Activated CD8-positive, alpha-beta memory T cell treated with anti-CD3 and anti-CD28 coated beads, Interleukin-2, amount 50 U/mL, for 1 hour (primary cell): Measurements from ENCODE around the gene ICE2.

ENCODE experiments used
- DNase-seq: peaks from one replicate; pipeline ENCODE4 v3.0.0-alpha.2; 2020; ENCODE audit errors: extremely low read depth

ICE2 gene, protein sequence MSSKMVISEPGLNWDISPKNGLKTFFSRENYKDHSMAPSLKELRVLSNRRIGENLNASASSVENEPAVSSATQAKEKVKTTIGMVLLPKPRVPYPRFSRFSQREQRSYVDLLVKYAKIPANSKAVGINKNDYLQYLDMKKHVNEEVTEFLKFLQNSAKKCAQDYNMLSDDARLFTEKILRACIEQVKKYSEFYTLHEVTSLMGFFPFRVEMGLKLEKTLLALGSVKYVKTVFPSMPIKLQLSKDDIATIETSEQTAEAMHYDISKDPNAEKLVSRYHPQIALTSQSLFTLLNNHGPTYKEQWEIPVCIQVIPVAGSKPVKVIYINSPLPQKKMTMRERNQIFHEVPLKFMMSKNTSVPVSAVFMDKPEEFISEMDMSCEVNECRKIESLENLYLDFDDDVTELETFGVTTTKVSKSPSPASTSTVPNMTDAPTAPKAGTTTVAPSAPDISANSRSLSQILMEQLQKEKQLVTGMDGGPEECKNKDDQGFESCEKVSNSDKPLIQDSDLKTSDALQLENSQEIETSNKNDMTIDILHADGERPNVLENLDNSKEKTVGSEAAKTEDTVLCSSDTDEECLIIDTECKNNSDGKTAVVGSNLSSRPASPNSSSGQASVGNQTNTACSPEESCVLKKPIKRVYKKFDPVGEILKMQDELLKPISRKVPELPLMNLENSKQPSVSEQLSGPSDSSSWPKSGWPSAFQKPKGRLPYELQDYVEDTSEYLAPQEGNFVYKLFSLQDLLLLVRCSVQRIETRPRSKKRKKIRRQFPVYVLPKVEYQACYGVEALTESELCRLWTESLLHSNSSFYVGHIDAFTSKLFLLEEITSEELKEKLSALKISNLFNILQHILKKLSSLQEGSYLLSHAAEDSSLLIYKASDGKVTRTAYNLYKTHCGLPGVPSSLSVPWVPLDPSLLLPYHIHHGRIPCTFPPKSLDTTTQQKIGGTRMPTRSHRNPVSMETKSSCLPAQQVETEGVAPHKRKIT

DNA sequence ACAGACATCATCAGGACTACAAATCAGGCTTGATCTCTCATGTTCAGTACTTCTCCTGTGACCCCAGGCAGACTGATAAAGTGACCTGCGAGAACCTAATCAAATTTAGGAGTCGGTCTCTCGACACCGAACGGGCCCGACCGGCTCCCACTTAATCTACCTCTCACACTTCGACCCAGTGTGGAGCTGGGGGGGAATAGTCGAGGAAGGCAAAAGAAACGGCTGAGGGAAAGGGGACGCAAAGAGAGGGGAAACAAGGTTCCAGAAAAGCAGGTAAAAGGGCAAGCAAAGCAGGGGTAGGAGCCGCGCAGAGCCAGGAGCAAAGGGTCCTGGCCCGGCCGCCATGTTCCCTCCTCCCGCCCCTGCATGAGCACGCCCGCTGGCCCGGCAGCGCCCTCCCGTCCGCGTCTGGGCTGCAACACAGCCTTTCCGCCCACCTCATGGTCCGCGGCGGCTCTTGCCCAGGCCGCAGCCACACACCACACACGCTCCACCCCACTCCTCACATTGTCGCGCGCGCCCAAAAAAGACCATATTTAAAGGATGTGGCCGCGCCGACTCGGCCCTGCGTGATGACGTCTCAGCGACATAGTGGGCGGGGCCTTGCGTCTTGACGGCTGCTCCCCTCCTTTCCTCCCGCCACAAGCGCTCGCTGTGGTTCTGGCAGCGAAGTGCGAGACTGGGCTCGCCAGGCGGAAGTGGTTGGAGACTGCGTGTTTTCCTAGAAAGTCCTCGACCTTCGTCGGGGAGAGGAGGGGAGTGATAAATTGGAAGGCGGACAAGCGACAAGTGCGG is at the start of gene ICE2:
Gene ICE2 (minus strand): TSS at position 577 of the 795 bp plus-strand sequence. CDS start 1,165 bp downstream, outside the sequence.
- DNase-seq: peak; percentile 92

DNA sequence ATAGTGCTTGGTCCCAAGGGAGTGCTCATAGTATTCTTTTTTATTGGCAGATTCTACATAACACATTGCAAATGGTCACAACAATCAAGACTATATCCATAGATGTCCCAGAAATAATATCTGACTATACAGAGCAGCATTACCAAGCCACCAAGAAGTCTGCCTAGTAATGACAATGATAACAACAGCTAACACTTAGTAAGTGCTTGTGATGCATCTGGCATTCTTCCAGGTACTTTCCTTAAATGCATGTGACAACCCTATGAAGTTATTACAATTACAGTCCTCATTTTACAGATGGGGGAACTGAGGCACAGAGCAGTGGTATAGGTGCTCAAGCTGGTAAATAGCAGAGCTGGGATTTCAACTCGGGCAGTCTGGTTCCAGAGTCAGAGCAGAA is 49.6 kb upstream of the ICE2 start:
- no peak for DNase-seq

DNA sequence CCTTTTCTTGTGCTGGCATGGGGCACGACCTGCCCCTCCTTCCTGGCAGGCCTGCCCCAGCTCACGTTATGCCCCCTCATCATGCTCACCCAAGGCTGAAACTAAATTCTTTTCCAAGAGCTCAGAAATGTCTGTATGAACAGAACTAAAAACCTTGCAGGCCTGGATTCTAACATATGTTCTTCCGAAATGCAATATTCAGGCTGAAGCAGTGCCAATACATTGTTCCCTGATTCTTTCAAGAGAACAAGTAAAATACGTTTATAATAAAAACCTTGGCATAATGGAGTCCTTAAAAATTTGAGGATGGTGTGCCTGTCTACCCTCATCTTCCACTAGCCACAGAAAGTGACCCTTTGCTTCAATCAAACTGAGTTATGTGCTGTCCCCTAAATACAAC is 48.5 kb upstream of the ICE2 start:
- no peak for DNase-seq

DNA sequence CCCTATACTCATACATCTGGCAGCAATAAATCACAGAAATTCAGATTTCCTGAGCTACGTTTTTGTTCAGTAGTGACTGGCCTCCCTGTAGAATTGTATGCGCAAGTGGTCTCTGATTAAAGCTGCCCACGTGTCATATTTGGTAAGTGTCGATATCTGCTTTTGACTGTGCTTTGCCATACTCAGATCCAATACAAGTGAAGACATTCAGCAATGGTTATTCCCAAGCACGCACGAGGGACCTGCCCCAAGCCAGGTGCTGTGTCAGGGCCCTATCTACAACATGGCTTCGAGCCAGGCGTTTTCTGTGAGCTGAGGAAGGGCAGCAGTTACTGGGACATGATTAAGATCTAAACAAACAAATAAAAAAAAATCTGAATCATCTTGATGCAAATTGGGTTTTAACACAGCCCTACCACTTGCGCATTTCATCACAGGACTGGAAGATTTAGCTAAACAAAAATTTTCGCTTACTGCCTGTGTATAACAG is 47.2 kb upstream of the ICE2 start:
- DNase-seq: no peak

DNA sequence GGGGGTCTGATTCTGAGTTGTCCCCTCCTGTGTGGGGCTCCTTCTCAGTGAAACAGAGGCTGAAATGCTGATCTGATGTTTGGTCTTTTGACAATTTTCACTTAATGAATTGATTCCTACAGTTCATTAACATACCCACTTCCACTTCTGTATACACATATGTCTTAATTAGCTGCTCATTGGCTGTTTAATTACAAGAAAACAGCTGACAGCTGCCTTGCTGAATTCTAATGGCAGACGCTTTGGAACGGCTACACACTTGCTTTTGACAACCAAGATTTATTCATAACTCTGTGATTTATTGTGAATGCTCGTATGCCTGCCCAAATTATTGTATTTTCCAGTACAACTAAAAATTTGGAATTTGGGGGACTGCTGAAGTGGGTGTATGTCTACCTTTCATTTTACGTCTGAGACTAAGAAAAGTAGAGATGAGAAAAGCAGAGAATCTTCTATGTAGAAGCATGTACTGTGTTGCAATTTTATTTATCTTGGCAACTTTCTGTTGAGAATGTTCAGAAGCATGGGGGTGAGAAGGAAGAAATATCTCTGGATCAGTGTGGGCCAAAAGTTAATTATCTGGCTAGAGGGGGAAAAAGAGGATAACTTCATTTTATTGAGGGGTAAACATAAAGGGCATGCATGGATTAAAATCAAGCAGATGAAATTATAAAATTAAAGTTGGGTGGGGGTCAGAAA is 46.5 kb upstream of the ICE2 start:
- no peak for DNase-seq

DNA sequence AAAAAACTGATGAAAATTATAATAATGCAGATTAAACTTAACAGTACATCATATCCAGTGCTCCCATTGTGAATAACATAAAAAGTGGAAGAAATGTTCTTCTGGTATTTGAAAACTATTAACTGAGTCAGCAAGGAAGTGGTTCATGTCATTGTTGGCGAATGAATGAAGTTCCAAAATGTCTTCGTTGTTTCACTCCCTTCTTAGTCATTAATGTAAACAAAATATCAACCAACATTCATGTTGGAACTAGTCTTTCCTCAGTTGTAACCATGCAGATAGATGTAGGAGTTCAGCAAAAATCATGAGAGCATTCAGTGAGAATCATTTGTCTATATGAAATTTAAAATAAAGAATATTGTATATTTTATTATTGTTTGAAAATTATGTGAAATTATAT is 44.1 kb upstream of the ICE2 start:
- DNase-seq: no peak

DNA sequence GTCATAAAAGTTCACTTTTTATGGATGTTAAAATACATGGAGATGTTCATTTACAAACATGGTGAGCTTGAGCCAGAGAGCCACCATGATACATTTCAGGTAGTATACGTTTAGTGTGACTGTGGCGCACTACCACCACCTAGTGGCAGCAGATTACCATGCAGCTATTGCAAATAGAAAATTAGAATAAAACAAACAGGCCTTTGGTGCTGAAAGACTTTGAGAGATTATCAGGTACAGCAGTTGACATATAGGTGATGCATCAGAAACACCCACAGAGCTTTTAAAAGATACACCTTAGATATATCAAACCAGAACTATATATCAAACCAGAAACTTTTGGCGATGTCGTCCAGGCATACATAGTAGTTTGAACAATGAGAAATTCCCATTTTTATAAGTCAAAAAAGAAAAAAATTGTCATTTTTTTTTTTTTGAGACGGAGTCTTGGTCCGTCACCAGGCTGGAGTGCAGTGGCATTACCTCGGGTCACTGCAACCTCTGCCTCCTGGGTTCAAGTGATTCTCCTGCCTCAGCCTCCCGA is 42.0 kb upstream of the ICE2 start:
- DNase-seq: no peak

DNA sequence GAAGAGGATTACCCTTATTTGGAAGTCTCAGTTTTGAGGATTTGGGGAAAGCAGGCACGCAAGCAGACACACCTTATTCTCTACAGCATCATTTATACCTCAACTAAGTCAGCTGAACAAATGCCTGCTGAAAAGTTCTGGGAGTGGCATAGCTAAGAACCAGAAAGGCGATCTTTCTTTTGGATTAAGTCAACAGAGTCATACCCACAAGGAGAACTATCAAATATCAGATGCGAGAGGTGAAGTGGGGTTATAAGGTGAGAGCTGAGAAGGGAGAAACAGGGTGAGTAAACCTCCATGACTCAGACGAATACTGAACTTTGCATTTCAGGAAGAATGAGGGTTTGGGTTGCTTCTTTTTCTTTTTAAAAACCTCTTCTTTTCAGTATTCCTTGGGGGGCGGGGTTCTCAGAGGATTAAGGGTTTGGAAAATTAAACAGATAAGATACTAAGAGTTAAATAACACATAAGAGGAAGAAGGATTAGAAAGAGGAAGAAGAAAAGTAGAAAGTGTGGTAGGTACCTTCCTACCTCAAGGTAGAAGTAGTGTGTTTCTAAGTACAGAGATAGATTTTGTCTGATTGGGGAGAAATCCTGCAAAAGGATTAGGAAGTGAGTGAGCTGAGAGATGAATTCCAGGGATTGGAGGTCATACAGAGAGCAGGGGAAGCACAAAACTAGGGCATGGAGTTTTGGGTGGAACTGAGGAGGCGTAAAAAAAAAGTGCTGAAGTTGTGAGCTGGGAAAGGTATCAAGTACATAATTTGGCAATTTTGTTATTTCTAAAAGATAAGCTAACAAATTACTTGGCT is 41.3 kb upstream of the ICE2 start:
- DNase-seq: no peak

DNA sequence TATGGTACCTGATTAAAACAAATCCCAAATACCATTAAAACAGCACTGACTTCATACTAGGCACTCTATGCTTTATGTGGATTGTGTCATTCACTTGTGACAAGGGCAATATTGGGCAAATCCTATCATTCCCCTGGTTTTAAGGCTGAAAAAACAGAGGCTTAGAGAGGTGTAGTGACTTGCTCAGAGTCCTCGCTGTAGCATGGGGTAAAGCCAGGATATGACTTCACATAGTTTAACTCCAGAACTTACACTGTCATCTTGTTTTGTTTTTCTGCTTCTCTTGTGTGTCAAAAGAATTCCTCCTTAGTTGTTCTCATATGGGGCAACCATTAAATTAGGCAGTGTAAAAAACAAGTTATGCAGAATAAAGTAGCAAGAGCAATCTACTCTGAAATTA is 40.3 kb upstream of the ICE2 start:
- DNase-seq: no peak

DNA sequence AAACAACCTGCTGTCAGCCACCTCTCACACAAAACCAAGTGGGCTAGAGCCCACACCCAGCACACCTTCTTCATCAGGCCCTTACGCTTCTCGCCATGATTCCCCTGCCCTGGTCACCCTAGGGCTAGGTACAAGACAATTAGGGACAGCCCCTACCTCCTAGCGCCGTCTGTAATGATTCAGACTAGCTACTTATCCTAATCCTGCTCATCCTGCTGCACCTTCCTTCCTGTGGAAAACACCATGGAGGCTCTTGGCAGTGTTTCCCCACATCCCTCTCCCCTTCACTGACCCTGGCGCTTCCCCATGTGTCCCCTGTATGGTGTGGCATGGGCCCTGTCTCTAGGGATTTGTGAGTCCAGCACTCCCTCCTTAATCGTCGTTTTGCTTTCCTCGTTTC is 39.6 kb upstream of the ICE2 start:
- DNase-seq: no peak

DNA sequence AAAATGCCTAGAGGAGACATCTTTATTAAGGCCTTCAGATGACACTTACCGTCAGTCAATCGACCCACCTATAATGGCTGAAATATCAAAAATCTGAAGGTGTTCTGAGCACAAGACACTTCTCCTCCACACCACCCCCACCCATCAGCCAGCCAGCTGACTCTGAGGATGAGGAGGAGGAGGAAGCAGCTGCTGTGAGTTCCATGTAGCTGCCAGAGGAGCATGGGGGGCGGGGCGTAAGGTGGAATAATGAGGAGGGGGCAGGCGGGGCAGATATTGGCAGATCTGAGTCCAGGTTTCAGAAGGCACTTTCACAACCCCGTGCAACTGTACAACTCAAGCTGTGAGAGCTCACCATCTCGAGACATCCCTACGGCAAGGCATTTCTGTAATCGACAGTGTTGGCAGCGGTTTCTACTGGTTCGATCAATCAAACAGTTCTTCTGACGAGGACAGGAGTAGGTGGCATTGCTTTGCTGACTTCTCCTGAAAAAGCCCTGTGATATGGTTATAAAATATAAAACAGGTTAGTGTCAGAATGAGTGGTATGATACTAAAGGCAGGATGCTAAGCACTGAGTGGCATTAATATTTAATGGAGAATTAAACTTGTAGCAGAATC is 35.4 kb upstream of the ICE2 start:
- DNase-seq: no peak

DNA sequence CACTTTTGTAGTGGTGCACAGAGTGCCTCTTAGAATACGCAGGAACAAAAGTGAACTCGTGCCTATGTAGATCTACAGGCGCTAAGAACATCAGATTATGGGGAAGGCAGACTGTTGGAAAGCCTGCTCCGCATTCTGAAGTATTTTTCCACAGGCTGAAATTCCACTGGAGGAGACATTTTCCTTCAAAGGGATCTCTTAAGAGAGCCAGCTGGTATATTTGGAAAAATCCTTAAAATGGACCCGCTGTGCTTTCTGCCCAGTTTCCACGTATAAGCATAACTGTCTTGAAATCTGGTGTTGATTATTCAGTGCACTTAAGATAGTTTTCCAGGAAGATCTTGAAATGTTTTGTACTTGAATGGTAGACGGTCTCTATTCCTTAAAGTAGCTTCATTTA is 34.7 kb upstream of the ICE2 start:
- no peak for DNase-seq

DNA sequence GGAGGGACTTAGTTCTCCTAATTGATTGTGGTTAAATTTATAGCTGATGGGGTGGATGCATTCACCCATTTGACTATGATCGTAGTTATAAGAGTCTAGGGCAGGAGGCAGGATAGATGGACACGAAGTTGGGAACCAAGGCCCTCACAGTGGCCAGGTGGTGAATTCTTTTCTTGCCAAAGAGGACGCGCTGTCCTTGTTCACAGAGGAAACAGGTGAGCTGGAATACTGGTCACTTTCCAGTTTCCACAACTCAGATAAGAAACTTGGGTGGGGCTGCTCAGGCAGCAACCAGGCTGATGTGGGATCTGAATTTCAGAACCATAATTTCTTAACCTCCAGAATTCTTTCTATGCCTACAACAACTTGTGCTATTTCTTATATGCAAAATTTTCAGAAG is 34.0 kb upstream of the ICE2 start:
- DNase-seq: no peak

DNA sequence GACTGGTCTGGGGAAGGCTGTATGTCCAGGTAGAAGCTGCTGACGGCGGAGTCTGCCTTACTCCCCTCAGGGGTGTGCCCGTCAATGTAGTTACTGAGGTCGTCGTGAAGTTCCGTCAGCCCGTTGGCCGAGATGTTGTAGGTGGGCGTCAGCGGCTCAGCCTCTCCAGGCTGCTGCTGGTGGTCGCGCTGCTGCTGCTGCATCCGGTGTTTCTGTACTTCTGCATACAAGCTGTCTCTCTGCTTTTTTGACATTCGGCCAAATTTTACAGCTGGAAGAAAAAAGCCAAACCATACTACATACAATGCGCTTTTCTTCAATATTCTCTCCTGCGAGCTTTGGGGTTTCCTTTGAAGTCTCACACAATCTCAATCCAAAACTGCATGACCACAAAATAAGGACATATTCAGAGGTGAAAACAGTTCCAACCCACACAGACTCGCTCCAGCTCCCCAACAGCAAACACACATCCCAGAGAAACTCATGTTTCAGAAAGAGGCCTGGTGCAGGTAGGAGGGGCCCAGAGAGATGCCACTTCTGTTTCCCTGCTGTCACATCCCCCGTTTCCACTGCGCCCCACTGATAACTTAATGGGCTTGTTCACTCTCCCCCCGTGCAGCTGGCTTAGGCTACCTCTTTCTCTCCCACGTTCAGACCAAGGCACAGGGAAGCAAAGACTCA is 32.5 kb upstream of the ICE2 start:
- DNase-seq: no peak

DNA sequence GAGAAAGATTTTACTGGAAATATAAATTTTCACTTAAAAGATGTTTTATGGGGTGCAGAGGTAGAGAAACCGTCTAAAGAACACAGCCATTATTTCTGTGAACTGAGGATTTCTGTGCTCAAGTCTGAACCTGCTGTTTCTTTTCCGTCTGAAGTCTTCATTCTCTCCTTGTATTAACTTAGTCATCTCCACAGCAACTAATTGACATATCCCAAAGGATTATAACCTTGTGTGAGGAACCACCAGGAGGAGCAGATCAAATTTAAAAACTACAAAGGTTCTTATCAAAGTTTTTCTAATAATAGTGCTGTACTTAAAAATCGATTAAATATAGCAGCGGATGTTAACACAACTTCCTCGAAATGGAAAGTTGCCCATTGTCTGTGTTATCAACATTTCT is 31.1 kb upstream of the ICE2 start:
- DNase-seq: no peak

DNA sequence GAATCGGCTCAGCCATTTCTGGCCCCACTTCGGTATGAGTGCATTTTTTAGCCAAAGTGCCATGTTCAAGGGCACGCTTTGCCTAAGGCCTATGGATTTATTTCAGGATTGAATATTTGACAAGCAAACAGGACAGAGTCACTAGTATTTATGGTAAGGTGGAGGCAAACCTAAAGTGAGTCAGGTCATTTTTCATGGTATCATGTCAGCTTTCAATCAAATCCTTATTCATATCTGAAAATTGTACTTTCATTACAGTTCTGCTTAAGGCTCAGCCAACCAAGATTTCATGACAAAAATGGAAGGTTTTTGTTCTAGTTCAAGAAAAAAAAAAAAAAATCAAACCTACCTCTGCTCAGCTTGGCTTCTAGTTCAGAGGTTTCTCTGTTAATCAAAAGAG is 30.5 kb upstream of the ICE2 start:
- DNase-seq: no peak

DNA sequence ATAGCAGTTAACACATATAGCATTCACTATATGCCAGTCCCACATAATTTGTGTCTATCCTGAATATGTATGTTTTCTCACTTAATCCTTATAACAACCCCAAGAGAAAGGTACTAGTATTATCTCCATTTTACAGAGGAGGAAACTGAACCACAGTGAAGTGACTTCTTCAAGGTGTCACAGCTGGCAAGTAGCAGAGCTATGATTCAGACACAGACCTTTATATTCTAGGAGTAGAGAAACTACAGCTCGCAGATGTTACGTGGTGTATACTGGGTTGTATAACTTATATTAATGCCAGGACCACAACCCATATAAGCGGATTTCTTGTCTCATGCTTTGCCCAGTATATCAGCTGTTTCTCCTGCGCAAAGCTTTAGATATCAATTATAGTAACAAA is 29.5 kb upstream of the ICE2 start:
- no peak for DNase-seq

DNA sequence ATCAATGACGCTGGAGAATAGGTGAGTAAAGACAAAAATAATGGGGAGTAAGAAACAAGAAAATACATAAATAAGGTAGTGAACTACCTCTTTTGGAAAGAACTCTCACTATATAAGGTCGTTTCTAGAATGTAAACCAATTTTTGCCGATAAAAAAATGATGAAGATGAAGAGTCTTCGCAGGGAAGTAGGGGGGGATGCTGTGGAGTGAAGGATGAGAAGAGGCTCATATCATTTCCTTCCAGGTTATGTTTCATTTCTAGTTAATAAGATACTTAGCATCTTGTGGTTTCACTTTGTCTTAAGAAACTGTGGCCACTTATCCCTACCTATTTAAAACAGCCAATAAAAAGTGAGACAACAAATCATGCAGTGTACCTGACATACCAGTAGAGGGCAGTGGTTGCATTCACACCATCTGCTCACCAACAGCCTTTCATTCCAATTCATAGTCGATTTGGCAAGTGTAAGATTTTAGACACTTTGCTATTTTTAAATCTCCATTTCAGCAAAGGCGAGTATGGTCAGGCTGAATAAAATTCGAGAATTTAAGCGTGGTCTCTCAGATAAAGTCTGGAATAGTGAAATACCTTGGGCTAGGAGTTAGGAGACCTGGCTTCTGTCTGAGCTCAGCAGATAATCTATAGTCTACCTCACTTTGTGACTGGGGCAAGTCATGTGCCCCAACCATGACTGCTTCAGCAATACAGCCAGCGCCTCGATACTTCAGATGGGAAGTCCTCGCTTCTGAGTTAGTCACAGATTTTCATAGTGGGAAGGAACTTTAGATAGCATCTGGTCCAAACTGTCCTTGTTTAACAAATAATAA is 28.9 kb upstream of the ICE2 start:
- DNase-seq: no peak
